HepG2 (cell line): ENCODE measurements around the gene CTNND2. TPM values are rescaled to one million over a fixed set of nuclear protein-coding genes. Genes with fewer than 3 reads are reported as not detected.

Experiments
- ATAC-seq: fragments of 200-7000 bp; cut with Tn5 transposase; 3 replicates; pipeline ENCODE4 v1.9.1; 2020; ENCODE audit warnings: mild to moderate bottlenecking, moderate library complexity
- BruUV-seq: library from RNA; stranded (reverse); fragments of 400-500 nt; replicated peaks from 2 replicates; lab custom pipeline; 2021; lab: Mats Ljungman, UMichigan
- CTCF ChIA-PET: fragments of 300-600 bp; formaldehyde crosslinking; extraction: SDS; loops from one replicate; lab custom pipeline; 2021; ENCODE audit warnings: low total read pairs, inconsistent platforms, low intra/inter-chr PET ratio; lab: Yijun Ruan, JAX
- POLR2A ChIA-PET: fragments of 350-600 bp; sonication (Branson Sonifier 250); formaldehyde crosslinking; loops from one replicate; lab custom pipeline; 2020; ENCODE audit warnings: antibody characterized with exemption, inconsistent platforms; lab: Yijun Ruan, JAX
- DNase-seq: peaks from one replicate; pipeline ENCODE4 v3.0.0-alpha.2; 2015; ENCODE audit warnings: low spot score
- FAIRE-seq: peaks from 3 replicates; lab custom pipeline; 2011; peaks lifted over from hg19 to GRCh38; lab: Jason Lieb, UNC
- H2AFZ ChIP-seq: one replicate; pipeline ENCODE4 v1.6.1; 2011; ENCODE audit warnings: low read length, inconsistent platforms
- H3K27ac ChIP-seq: fragments of 300-600 bp; 3 replicates; pipeline ENCODE4 v1.8.0; 2011; ENCODE audit warnings: mixed run types, mild to moderate bottlenecking, mixed read lengths, low read length, inconsistent platforms; ENCODE audit not compliant: insufficient read depth; ENCODE audit errors: extremely low read length
- H3K27me3 ChIP-seq, 2 experiments: fragments of 200-600 bp in 1 of 2; 2 replicates in 1 of 2; 3 replicates in 1 of 2; pipeline versions ENCODE4 v1.6.0 to v1.8.0; 2011; ENCODE audit warnings: low read length in 2 of 2, mild to moderate bottlenecking in 2 of 2, moderate library complexity in 2 of 2, inconsistent platforms in 1 of 2; ENCODE audit not compliant: insufficient read depth in 2 of 2, control insufficient read depth in 1 of 2
- H3K36me3 ChIP-seq, 2 experiments: fragments of 200-600 bp in 1 of 2; replicated peaks in 1 of 2; 2 replicates in 1 of 2; 3 replicates in 1 of 2; pipeline versions ENCODE4 v1.5.1 to v1.8.0; 2011; ENCODE audit warnings: low read length in 2 of 2, inconsistent platforms in 1 of 2; ENCODE audit not compliant: insufficient read depth in 2 of 2, control insufficient read depth in 1 of 2
- H3K4me1 ChIP-seq: 2 replicates; pipeline ENCODE4 v1.5.1; 2012; ENCODE audit warnings: low read length, inconsistent platforms; ENCODE audit not compliant: insufficient read depth
- H3K4me2 ChIP-seq: 2 replicates; pipeline ENCODE4 v1.6.0; 2011; ENCODE audit warnings: low read depth, low read length, inconsistent platforms
- H3K4me3 ChIP-seq, 3 experiments: fragments of 200-600 bp in 1 of 3; sonication (generic), shearing (Covaris generic) in 1 of 3; replicated peaks in 1 of 3; 2 replicates each; pipeline ENCODE4 v1.5.1; 2011 to 2016; ENCODE audit warnings: low read length in 3 of 3, inconsistent platforms in 2 of 3, low read depth in 2 of 3, mild to moderate bottlenecking in 2 of 3, control low read depth in 1 of 3, mixed read lengths in 1 of 3; ENCODE audit not compliant: insufficient read depth in 1 of 3
- H3K79me2 ChIP-seq: one replicate; pipeline ENCODE4 v1.6.1; 2011; ENCODE audit warnings: low read length, inconsistent platforms; ENCODE audit not compliant: insufficient read depth
- H3K9ac ChIP-seq: 2 replicates; pipeline ENCODE4 v1.6.0; 2011; ENCODE audit warnings: mild to moderate bottlenecking, low read depth, low read length, inconsistent platforms; ENCODE audit not compliant: insufficient read depth
- H3K9me3 ChIP-seq: 2 replicates; pipeline ENCODE4 v1.5.1; 2012; ENCODE audit warnings: mild to moderate bottlenecking, low read length
- H4K20me1 ChIP-seq: 2 replicates; pipeline ENCODE4 v1.6.0; 2011; ENCODE audit warnings: inconsistent platforms, mild to moderate bottlenecking, low read length, moderate library complexity; ENCODE audit not compliant: insufficient read depth
- NFRKB ChIP-seq: fragments of 450-650 bp; IDR thresholded peaks from 2 replicates; pipeline ENCODE4 v1.6.1; 2017
- SIX4 ChIP-seq: sonication (generic); formaldehyde crosslinking; IDR thresholded peaks from 2 replicates; pipeline ENCODE4 v1.4.0; 2020; ENCODE audit warnings: missing genetic modification reagents
- SRSF1 ChIP-seq: fragments of 200-400 bp; formaldehyde crosslinking; optimal IDR thresholded peaks from 2 replicates; pipeline ENCODE3; 2017; ENCODE audit warnings: mild to moderate bottlenecking, low read depth, low read length, moderate library complexity
- TBX2 ChIP-seq: sonication (generic); formaldehyde crosslinking; IDR thresholded peaks from 2 replicates; pipeline ENCODE4 v1.5.0; 2020; ENCODE audit warnings: missing genetic modification reagents, mild to moderate bottlenecking, borderline replicate concordance
- TGIF2 ChIP-seq: IDR thresholded peaks from 2 replicates; pipeline ENCODE4 v1.6.1; 2016; ENCODE audit warnings: control low read depth, missing compliant biosample characterization
- ZBTB2 ChIP-seq: sonication (generic); formaldehyde crosslinking; IDR thresholded peaks from 2 replicates; pipeline ENCODE4 v1.8.0; 2022; ENCODE audit warnings: low read depth, missing genetic modification reagents
- ZBTB3 ChIP-seq: sonication (generic); formaldehyde crosslinking; IDR thresholded peaks from 2 replicates; pipeline ENCODE4 v1.4.0; 2020; ENCODE audit warnings: low read depth, mild to moderate bottlenecking, moderate library complexity, missing genetic modification reagents, borderline replicate concordance
- ZNF383 ChIP-seq: sonication (generic); formaldehyde crosslinking; IDR thresholded peaks from 2 replicates; pipeline ENCODE4 v1.4.0; 2020; ENCODE audit warnings: missing genetic modification reagents, mild to moderate bottlenecking, borderline replicate concordance
- ZNF468 ChIP-seq: sonication (generic); formaldehyde crosslinking; IDR thresholded peaks from 2 replicates; pipeline ENCODE4 v1.8.0; 2022; ENCODE audit warnings: mild to moderate bottlenecking, moderate library complexity, missing genetic modification reagents
- WGBS: methylation state at CpG from one replicate; pipeline ENCODE4 v1.1.6; 2017; ENCODE audit warnings: low lambda C conversion rate; 5-methylcytosine and 5-hydroxymethylcytosine counted together
- in situ Hi-C: cut with HindIII; loops from 2 replicates; pipeline ENCODE4 v1.10.0; 2017; ENCODE audit warnings: low pct_unique_long_range_greater_than_20kb; ENCODE audit not compliant: extremely low pct_ligation_motif_present
- intact Hi-C: fragments of 100-400 bp; cut with micrococcal nuclease; formaldehyde crosslinking; loops from one replicate; pipeline ENCODE4 v1.10.0; 2022; ENCODE audit not compliant: unreplicated experiment
- polyA plus RNA-seq, 8 experiments: library from polyadenylated mRNA; depleted of rRNA in 3 of 8; stranded (reverse) in 7 of 8; unstranded in 1 of 8; fragments of >200 nt; fragmentation: Illumina TruSeq in 4 of 8; extraction: Trizol in 4 of 8; gene quantifications; 2 replicates each; pipeline versions ENCODE4 v1.2.1 to v1.2.3, GENCODE V29; 2011 to 2016; ENCODE audit warnings: low read depth in 4 of 8, missing spikeins in 1 of 8, mixed read lengths in 1 of 8; ENCODE audit not compliant: insufficient read depth in 1 of 8
- total RNA-seq, 5 experiments: library from RNA; depleted of rRNA; stranded (reverse); fragments of >200 nt; fragmentation: Illumina TruSeq; extraction: Trizol; gene quantifications; 2 replicates each; pipeline ENCODE4 v1.2.3, GENCODE V29; 2016; ENCODE audit warnings: low read depth in 1 of 5
- TF ChIP-seq, protein P1 (sequence below): IDR thresholded peaks from 2 replicates; pipeline ENCODE4 v1.6.1; 2016; ENCODE audit warnings: low read depth
- TF ChIP-seq, protein P2 (sequence below): sonication (generic); formaldehyde crosslinking; IDR thresholded peaks from 2 replicates; pipeline ENCODE4 v1.5.1; 2020; ENCODE audit warnings: mild to moderate bottlenecking, missing genetic modification reagents, moderate library complexity
- TF ChIP-seq, protein P3 (sequence below): sonication (generic); formaldehyde crosslinking; IDR thresholded peaks from 2 replicates; pipeline ENCODE4 v1.9.0; 2021; ENCODE audit warnings: missing genetic modification reagents, borderline replicate concordance
- TF ChIP-seq, protein P4 (sequence below): IDR thresholded peaks from 2 replicates; pipeline ENCODE4 v1.6.1; 2016; ENCODE audit warnings: missing compliant biosample characterization, missing genetic modification reagents, borderline replicate concordance

The CTNND2 gene
- total and polyA plus RNA-seq, 2 of the 13 experiments (the other 11 are each of a cell fraction or from before 2014, with no cell fraction given), result not detected

- no peak overlapping the region for H3K27ac ChIP-seq
- no peaks in the 10 kb centered on the region for H3K36me3 ChIP-seq
- ATAC-seq (no peak), FAIRE-seq (no peak), DNase-seq (no peak)
- ChIA-PET CTCF (interaction anchor here (0.7 kb wide), 1 partner anchor 331 kb away, joined by 3 read pairs; no protein-coding TSS in a partner anchor), POLR2A (no interaction called here)
- peaks cover 0 to 4% of the 10 kb centered on the region in 2 experiments; a peak in 2 of 5 replicates for H3K27me3 ChIP-seq
- H3K4me1 ChIP-seq, result no peaks in the 10 kb centered on the region
- H4K20me1 ChIP-seq, result no peaks in the 10 kb centered on the region
- H3K79me2 ChIP-seq, result no peaks in the 10 kb centered on the region
- 41% methylated on average over 4 of the region's 4 CpGs for WGBS
- H3K9ac ChIP-seq, result no peak overlapping the region
- H2AFZ ChIP-seq, result no peak overlapping the region
- intact Hi-C loops (no loop called here), in situ Hi-C loops (no loop called here)
- no peaks in the 10 kb centered on the region for H3K9me3 ChIP-seq
- no peak overlapping the region for H3K4me3 ChIP-seq
- TF ChIP-seq TBX2, result no peak
- TF ChIP-seq SIX4 (CRISPR knock-in tag), result no peak
- TF ChIP-seq, protein P1, sequence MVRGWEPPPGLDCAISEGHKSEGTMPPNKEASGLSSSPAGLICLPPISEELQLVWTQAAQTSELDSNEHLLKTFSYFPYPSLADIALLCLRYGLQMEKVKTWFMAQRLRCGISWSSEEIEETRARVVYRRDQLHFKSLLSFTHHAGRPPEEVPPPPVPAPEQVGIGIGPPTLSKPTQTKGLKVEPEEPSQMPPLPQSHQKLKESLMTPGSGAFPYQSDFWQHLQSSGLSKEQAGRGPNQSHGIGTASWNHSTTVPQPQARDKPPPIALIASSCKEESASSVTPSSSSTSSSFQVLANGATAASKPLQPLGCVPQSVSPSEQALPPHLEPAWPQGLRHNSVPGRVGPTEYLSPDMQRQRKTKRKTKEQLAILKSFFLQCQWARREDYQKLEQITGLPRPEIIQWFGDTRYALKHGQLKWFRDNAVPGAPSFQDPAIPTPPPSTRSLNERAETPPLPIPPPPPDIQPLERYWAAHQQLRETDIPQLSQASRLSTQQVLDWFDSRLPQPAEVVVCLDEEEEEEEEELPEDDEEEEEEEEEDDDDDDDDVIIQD (CRISPR knock-in tag), result no peak
- TF ChIP-seq NFRKB, result no peak
- no peak for TF ChIP-seq ZBTB3
- TF ChIP-seq, protein P2, sequence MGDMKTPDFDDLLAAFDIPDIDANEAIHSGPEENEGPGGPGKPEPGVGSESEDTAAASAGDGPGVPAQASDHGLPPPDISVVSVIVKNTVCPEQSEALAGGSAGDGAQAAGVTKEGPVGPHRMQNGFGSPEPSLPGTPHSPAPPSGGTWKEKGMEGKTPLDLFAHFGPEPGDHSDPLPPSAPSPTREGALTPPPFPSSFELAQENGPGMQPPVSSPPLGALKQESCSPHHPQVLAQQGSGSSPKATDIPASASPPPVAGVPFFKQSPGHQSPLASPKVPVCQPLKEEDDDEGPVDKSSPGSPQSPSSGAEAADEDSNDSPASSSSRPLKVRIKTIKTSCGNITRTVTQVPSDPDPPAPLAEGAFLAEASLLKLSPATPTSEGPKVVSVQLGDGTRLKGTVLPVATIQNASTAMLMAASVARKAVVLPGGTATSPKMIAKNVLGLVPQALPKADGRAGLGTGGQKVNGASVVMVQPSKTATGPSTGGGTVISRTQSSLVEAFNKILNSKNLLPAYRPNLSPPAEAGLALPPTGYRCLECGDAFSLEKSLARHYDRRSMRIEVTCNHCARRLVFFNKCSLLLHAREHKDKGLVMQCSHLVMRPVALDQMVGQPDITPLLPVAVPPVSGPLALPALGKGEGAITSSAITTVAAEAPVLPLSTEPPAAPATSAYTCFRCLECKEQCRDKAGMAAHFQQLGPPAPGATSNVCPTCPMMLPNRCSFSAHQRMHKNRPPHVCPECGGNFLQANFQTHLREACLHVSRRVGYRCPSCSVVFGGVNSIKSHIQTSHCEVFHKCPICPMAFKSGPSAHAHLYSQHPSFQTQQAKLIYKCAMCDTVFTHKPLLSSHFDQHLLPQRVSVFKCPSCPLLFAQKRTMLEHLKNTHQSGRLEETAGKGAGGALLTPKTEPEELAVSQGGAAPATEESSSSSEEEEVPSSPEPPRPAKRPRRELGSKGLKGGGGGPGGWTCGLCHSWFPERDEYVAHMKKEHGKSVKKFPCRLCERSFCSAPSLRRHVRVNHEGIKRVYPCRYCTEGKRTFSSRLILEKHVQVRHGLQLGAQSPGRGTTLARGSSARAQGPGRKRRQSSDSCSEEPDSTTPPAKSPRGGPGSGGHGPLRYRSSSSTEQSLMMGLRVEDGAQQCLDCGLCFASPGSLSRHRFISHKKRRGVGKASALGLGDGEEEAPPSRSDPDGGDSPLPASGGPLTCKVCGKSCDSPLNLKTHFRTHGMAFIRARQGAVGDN, result no peak
- no peak for TF ChIP-seq TGIF2 (CRISPR knock-in tag)
- TF ChIP-seq, protein P3, sequence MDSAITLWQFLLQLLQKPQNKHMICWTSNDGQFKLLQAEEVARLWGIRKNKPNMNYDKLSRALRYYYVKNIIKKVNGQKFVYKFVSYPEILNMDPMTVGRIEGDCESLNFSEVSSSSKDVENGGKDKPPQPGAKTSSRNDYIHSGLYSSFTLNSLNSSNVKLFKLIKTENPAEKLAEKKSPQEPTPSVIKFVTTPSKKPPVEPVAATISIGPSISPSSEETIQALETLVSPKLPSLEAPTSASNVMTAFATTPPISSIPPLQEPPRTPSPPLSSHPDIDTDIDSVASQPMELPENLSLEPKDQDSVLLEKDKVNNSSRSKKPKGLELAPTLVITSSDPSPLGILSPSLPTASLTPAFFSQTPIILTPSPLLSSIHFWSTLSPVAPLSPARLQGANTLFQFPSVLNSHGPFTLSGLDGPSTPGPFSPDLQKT (CRISPR knock-in tag), result no peak
- no peak for TF ChIP-seq ZNF468
- TF ChIP-seq, protein P4, sequence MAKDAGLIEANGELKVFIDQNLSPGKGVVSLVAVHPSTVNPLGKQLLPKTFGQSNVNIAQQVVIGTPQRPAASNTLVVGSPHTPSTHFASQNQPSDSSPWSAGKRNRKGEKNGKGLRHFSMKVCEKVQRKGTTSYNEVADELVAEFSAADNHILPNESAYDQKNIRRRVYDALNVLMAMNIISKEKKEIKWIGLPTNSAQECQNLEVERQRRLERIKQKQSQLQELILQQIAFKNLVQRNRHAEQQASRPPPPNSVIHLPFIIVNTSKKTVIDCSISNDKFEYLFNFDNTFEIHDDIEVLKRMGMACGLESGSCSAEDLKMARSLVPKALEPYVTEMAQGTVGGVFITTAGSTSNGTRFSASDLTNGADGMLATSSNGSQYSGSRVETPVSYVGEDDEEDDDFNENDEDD (CRISPR knock-in tag), result no peak
- TF ChIP-seq SRSF1, result no peak
- no peak for TF ChIP-seq ZNF383 (CRISPR knock-in tag)
- TF ChIP-seq ZBTB2 (CRISPR knock-in tag), result no peak
- H3K4me2 ChIP-seq, result no peak overlapping the region
- no TSS peak for BruUV-seq
These were observed 615.0 kb downstream of the CTNND2 start for GRCh38 chr5:11289208-11289607.
